ENCODE measurements around the gene MED31. TPM values are rescaled to one million over a fixed set of nuclear protein-coding genes. Genes with fewer than 3 reads are reported as not detected.

MED31 gene
- total RNA-seq, 4 donors from 2014 or later, result 5.3 to 13.7 (median 10.4) TPM

- WGBS, 2 donors, result 65 to 68% methylated on average over 4 to 7 of the region's 7 CpGs
- Histone ChIP-seq H3K9me3 (no peaks in the 10 kb centered on the region), H3K36me3 (no peaks in the 10 kb centered on the region), H3K4me3 (replicated peaks in 1 of 3) (no peak overlapping the region), H3K27ac (no peak overlapping the region), H3K27me3 (no peaks in the 10 kb centered on the region), H3K4me1 (no peaks in the 10 kb centered on the region)
- intact Hi-C loops (cut with DNase I), result no loop called here
- DNase-seq, result no peak
- no peak for TF ChIP-seq POLR2A (IDR thresholded peaks at IDR 0.05)
- no peak for TF ChIP-seq CTCF (IDR thresholded peaks at IDR 0.05)
Measured at GRCh38 chr17:6677946-6678345, 26.5 kb upstream of the MED31 start.

GRCh38 chr17:6677158-6677831, 25.9 kb upstream of the MED31 start:
- no peaks in the 10 kb centered on the region for H3K9me3 ChIP-seq
- H3K36me3 ChIP-seq, result no peaks in the 10 kb centered on the region
- 54 to 62% methylated on average over 8 to 16 of the region's 16 CpGs for WGBS, 2 donors
- no peak for DNase-seq
- TF ChIP-seq POLR2A (IDR thresholded peaks at IDR 0.05) (no peak), CTCF (IDR thresholded peaks at IDR 0.05) (no peak)
- no peak overlapping the region for H3K4me3 ChIP-seq (replicated peaks in 1 of 3)
- no peaks in the 10 kb centered on the region for H3K27me3 ChIP-seq
- H3K4me1 ChIP-seq, result no peaks in the 10 kb centered on the region
- no peak overlapping the region for H3K27ac ChIP-seq
- intact Hi-C loops (cut with DNase I), result no loop called here

GRCh38 chr17:6676802-6677157, 25.4 kb upstream of the MED31 start:
- Histone ChIP-seq H3K4me1 (no peaks in the 10 kb centered on the region), H3K36me3 (no peaks in the 10 kb centered on the region), H3K9me3 (no peaks in the 10 kb centered on the region), H3K27ac (no peak overlapping the region), H3K27me3 (no peaks in the 10 kb centered on the region), H3K4me3 (replicated peaks in 1 of 3) (no peak overlapping the region)
- intact Hi-C loops (cut with DNase I), result no loop called here
- DNase-seq, result no peak
- 65 to 68% methylated on average over 6 of the region's 6 CpGs for WGBS, 2 donors
- no peak for TF ChIP-seq POLR2A (IDR thresholded peaks at IDR 0.05)
- TF ChIP-seq CTCF (IDR thresholded peaks at IDR 0.05), result no peak

GRCh38 chr17:6675201-6675825, 23.9 kb upstream of the MED31 start:
- TF ChIP-seq CTCF (IDR thresholded peaks at IDR 0.05) (no peak), POLR2A (IDR thresholded peaks at IDR 0.05) (no peak)
- intact Hi-C loops (cut with DNase I), result no loop called here
- Histone ChIP-seq H3K9me3 (no peaks in the 10 kb centered on the region), H3K36me3 (no peaks in the 10 kb centered on the region), H3K27ac (no peak overlapping the region), H3K27me3 (no peaks in the 10 kb centered on the region), H3K4me3 (replicated peaks in 1 of 3) (no peak overlapping the region), H3K4me1 (no peaks in the 10 kb centered on the region)
- DNase-seq, result no peak
- 86 to 87% methylated on average over 9 to 11 of the region's 11 CpGs for WGBS, 2 donors

GRCh38 chr17:6674586-6674985, 23.2 kb upstream of the MED31 start:
- Histone ChIP-seq H3K27me3 (no peaks in the 10 kb centered on the region), H3K4me1 (no peaks in the 10 kb centered on the region), H3K9me3 (no peaks in the 10 kb centered on the region), H3K4me3 (replicated peaks in 1 of 3) (no peak overlapping the region), H3K36me3 (no peaks in the 10 kb centered on the region), H3K27ac (no peak overlapping the region)
- intact Hi-C loops (cut with DNase I), result no loop called here
- 93 to 95% methylated on average over 11 to 13 of the region's 13 CpGs for WGBS, 2 donors
- DNase-seq, result no peak
- no peak for TF ChIP-seq POLR2A (IDR thresholded peaks at IDR 0.05)
- TF ChIP-seq CTCF (IDR thresholded peaks at IDR 0.05), result no peak

Measured in thyroid gland (tissue), 4 donors.